Globus pallidus (tissue), 1 donor: ENCODE data around the gene CARNS1.

Source experiments
- DNase-seq: peaks from one replicate; pipeline ENCODE4 v3.0.0-alpha.2; 2015; ENCODE audit warnings: low spot score

Gene CARNS1

DNA sequence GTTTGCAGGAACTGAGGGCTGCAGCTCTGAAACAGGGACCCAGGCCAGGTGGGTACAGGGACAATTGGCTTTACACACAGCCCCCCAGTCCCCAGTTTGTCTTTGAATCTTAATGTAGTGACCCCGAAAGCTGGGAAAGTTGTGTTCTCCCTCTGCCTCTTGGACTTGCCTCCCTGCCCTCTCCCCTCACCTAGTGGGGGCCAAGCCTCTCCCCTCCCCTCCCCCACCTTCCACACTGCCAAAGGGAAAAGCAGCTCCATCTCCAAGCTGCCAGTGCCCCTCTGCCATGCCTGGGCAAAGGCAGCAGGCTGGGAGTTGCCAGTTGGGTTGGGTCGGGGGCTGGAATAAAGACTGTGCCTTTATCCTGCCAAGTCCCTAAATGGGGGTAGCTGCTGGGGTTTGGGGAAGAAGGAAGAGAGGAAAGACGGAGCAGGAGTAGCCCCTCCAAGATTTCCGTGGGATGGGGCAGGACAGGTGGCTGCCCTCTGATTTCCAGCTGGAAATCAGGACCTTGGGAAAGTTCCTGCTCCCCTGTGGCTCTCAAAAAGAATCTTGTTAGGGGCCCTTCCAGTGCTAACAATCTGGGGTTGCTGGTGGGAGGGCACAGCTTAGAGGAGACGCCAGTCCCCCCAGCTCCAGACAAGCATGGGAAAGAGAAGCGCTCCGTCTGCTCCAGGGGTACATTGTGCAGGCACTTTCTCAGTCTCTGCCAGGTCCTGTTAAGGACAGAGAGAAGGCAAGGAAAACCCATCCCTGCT, 39.2 kb upstream of the CARNS1 start:
- DNase-seq = no peak

DNA sequence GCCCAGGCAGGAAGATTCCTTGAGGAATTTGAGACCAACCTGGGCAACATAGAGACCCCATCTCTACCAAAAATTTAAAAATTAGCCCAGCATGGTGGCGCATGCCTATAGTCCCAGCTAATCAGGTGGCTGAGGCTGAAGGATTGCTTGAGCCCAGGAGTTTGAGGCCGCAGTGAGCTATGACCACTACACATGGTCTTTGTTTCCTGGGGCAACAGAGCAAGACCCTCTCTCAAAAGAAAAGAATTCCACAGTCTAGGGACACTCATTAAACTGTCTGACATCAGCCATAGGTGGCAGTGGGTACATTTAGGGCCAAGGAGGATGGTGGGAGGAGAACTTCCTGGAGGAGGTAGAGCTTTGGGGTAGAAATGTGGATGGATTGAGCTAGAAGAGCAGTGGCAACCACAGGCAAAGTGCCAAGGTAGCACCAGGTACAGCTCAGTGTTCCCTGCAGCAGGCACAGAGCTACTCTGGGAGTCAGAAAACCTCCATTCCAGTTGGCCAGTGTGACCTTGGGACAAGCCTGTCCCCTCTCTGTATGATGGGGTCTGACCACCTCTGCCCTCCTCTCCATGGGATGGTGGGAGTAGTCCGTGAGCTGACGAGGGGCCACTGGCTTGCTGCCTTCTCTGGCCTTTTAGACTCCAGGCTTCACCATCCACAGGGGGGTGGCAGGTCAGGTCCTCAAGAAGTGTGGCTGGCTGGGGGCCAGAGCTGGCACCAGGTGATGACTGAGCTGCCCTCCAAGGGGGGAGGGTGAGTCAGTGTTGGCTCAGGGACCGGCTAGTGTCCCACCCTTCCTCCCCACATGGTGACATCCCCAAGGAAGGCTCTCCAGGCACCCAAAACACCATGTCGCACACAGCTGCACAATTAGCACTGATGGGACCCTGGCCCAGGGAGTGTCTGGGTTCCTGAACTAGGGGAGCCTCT, 38.3 kb upstream of the CARNS1 start:
- DNase-seq = no peak

DNA sequence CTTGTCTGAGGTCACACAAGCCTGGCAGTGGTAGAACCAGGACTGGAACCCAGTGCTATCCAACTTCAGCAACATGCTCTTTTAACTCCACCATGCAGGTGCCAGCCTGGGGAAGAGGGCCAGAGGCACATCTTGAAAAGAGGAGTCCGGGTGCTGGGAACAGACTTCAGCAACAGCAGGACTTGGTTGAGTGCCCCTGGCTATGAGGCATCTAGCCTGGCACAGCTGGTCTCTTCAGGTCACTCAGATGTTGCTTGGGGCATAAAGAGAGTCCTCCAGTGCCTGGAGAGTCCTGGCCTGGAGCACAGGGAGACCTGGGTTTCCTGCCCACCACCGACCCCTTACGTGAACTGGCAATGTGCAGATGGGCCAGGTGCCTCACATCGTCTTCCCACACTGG, 36.9 kb upstream of the CARNS1 start:
- DNase-seq = no peak

DNA sequence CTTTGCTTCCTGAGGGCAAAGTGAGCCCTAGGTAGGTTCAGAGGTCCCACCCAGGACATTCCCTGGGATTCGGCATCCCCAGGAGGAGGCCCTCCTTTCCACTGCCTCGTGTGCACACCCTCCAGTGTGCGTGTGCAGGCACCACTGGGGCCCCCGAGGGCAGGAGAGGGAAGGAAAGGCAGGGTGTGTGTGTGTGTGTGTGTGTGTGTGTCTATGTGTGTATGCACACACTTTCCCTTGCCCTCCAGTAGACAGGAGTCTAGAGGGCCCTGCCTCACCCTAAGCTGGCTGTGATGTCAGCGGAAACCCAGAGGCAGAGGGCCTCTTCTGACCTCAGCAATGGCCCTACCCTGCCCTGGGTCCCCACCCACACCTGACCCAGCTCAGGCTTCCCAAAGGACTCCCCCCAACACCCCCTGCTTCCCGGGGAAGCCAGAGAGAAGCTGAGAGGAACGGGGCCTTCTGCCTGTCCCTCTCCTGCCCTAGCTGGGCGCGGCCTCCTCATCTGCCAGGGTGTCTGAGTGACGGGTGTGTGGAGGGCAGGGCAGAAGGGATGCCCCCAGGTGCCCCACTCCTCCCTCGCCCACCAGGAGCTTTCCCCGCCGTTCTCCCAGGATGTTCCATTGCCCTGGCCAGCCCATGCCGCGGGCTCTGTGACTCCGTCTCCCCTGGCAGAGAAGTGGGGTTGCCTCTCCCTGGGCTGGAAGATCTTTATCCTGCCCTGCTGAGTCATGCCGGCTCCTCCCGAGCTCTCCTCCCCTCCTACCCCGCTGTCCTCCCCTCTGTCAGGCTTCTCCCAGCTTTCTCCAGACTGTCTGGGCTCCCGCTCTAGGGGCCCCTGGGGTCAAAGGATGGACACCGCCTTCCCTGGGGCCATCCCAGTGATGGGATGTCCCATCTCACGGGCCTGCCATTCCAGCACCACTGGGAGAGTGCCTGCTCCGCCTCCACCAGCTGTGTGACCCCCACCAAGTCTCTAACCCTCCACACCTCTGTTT, 36.1 kb upstream of the CARNS1 start:
- DNase-seq = no peak

DNA sequence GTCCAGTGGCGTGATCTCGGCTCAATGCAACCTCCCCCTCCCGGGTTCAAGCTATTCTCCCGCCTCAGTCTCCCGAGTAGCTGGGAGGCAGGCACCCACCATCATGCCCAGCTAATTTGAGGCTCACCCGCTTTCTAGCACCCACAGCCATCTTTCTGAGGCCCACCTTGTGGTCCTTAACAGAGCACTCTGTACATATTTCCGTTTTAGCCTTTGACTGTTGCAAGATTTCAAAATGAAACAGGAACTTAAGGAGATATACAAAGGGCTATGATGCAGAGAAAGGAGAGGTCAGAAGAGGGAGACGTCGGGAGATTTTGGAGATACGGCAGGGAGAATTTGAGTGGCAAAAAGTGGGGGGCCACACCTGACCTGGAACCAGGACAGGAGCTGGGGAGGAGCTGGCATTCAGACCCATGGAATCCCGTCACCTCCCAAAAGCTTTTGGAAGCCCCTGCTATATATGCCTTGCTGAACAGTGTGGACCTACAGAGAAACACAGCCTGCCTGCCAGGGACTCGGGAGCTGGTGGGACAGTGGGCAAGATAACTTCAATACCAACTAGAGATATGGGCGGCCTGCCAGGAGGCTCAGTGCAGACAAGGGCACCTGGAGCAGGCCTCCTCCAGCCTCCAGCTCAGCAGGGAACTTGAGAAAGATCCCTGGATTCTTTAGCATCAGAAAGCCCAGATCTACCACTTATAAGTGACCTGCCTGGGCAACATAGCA, 34.1 kb upstream of the CARNS1 start:
- DNase-seq = no peak

DNA sequence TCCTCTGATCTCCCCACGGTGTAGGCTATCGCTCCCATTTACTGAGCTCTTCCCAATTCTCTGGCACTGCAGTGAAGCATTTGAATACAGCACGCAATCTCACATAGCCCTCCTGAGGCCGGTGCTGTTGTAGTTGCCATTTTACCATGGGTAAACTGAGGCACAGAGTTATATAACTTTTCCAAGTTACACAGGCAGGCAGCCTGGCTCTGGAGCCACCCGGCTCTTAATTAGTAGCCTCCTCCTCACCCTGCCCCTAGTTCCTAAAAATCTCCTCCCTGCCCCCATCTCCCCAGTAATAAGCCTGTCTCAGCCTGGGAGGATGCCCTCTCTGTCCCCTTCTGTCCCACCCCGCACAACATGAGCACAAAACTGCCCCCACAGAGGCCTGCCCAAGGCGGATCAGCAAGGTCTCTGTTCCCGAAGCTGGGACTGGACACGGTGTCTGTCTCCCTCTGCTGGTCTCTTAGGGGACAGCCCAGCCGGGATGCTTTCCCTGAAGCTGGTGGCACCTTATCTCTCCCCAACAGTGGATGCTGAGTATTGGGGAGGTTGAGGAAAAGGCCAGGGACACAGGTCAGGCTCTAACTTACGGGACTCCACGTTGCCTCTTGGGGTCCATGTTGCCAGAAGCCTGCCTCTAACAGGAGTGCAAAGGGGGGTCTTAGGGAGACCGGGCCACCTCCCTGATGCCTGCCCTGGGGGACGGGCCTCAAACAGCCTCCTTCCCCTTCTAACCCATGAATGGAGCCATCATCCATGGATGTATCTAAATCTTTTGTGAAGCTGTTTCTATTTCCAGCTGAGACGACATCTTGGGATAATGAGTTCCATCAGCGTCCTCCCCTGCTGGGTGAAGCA, 33.0 kb upstream of the CARNS1 start:
- peak; percentile 74 for DNase-seq

DNA sequence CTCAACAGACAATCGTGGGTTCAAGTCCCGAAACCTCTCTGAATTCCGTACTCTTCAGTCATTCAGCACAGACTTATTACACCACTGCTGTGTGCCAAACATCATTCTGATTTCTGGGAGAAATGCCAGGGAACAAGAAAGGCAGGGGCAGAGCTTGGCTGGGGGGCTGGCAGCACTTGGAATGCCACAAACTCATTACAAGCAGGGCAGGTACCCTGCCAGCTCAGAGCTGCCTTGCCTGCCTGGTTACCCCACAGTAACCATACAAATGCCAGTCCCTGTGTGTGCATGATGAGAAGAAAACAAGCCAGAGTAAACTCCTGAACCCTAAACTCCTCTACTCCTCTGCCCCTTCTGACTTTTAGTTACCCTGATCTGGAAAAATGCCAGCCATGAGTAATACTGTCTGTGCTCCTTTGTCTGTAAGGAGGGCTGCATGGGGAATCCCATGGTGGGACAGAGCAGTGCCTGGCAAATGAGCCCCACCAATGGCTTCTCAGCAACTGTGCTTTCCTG, 30.6 kb upstream of the CARNS1 start:
- peak; percentile 74 for DNase-seq

DNA sequence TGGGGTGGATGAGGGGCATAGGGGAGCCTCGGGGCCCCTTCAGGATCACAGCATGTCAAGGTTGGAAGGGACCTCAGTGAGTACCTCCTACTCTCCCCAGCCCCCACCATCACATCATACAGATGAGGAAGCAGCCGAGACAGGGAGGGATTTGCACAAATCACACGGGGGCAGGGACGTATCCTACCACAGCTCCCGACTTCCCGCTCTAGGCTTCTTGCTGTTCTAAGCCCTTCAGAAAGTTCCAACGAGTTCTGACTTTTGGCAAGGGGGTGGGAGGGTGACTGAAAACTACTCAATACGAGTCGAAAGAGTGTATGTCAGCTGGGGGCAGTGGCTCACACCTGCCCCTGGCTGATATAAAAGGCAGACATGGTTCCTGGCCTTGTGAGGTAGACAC, 28.4 kb upstream of the CARNS1 start:
- no peak for DNase-seq

DNA sequence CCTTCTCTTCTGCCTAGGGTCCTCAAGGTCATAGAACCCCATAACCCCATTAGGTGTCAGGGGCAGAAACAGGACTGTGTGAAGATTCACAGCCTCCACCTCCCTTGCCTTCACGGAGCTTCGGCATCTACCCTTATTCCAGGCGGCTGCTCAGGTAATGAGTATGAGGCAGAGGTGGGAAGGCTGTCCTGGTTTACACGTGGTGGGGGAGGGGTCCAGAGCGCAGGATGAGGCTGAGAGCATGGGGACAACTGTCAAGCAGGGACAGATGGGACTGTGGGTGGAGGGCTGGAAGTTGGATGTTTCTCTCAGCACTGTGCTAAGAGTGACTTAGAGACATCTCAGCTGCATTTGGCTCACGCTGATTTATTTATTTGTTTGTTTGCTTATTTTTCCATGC, 28.0 kb upstream of the CARNS1 start:
- DNase-seq = no peak

DNA sequence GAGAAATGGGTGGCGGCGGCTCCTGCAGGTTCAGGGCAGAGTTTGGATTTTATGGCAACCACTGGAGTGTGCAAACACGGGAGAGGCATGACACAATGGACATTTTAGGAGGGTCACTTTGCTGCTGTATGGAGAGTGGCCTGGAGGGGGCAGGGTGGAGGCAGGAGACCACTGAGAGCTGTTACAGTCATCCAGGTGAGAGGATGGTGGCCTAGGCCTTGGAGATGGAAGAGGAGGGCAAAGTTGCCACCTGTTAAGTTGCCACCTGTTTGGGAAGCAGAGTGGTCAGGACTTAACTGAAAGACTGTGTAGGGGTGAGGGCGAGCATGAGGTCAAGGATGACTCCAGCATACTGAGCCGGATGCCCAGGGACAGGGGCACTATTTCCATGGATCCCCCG, 26.0 kb upstream of the CARNS1 start:
- no peak for DNase-seq

DNA sequence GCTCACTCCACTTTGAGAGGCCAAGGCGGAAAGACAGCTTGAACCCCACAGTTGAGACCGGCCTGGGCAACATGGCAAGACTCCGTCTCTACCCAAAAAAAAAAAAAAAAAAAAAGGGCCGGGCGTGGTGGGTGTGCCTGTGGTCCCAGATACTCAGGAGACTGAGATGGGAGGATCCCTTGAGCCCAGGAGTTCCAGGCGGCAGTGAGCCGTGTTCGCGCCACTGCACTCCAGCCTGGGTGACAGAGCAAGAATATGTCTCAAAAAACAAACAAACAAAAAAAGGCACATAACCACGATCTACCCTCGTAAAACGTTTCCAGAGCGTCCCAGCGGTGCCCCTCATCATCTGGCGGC, 24.6 kb upstream of the CARNS1 start:
- DNase-seq = no peak

DNA sequence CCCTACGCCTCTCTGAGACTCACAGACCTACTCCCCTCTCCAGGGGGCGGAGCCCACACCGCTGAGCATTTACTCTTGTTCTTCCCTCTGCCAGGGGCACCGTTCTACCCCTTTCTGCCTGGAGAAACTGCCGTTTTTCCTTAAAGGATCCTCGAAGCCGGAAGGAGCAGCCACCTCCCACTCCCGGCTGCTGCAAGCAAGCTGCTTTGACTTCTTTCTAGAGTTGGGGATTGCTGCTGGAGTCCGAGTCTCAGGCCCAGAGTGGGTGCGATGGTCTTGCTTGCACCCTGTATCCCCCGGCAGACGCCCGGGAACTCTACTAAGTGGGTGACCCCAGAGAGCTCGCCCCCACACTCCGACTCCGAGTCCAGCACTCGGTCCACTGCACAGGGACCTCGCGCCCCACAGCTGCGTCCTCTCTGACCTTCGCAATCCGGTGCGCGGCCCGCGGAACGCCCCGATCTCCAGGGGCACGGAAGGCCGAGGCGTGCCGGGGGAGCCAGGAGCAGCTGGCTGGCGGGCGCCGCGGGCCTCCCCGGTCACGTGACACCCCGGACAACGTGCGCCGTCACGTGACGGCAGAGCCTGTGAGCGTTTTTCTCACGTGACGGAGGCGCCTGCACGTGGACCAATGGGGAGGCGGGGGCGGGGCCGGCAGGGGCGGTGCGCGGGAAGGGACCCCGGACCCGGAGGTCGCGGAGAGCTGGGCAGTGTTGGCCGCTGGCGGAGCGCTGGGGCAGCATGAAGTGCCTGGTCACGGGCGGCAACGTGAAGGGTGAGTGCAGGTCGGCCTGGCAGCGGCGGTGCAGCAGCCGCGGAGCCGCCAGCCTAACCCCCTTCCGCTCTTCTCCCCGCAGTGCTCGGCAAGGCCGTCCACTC, 23.9 kb upstream of the CARNS1 start, which contains the start of gene RAD9A:
Gene RAD9A, plus strand, starts transcription at position 683 of the 879 bp plus-strand sequence. Its CDS starts 59 bp downstream, at position 742.
- DNase-seq = peak; percentile 92

DNA sequence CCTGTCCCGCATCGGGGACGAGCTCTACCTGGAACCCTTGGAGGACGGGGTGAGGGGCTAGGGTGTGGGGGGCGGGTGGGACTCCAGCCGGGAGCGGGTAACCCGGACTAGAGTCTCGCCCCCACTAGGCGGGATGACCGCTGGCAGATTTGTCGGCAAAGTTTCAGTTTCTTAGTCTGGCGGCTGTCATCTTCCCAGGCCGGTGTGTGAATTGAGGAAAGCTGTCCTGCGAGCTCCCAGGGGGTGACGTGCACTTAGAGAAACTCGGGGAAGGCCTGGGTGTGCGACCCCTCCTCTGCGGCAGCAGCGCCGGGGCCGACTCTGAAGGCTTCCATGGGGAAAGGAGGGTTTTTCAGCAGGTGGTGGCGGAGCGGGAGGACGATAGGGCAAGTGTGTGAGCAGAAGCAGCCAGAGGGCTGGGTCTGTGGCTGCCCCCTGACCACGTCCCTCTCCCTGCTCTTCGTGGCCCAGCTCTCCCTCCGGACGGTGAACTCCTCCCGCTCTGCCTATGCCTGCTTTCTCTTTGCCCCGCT, 23.2 kb upstream of the CARNS1 start:
- DNase-seq = no peak

DNA sequence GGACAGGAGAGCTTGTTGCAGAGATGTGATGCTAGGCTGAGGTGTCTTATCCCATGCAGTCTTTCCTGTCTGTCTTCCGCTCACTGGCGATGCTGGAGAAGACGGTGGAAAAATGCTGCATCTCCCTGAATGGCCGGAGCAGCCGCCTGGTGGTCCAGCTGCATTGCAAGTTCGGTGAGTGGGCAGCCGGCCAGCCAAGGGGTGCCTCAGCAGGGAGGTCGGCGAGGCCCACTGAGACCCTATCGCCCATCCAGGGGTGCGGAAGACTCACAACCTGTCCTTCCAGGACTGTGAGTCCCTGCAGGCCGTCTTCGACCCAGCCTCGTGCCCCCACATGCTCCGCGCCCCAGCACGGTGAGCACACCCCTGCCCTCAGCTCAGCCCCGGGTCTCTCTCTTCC, 22.0 kb upstream of the CARNS1 start:
- no peak for DNase-seq

DNA sequence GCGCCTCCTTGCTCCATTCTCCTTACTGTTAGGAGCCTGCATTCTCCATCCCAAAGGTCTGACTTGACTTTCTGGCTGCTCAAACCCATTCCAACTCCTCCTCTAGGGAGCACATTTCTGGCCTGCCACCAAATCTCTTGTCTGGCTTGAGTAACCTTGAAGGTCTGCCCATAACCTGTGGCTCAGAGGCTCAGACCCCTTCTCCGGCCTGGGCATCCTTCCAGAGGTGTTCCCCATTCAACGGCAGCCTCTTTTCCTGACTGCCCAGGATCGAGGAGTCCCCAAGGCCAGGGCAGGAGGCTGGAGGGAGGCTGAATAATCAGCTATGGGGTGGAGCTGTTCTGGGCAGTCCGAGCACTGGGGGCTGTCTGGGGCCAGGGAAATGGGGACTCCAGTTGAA, 21.5 kb upstream of the CARNS1 start:
- DNase-seq = no peak

DNA sequence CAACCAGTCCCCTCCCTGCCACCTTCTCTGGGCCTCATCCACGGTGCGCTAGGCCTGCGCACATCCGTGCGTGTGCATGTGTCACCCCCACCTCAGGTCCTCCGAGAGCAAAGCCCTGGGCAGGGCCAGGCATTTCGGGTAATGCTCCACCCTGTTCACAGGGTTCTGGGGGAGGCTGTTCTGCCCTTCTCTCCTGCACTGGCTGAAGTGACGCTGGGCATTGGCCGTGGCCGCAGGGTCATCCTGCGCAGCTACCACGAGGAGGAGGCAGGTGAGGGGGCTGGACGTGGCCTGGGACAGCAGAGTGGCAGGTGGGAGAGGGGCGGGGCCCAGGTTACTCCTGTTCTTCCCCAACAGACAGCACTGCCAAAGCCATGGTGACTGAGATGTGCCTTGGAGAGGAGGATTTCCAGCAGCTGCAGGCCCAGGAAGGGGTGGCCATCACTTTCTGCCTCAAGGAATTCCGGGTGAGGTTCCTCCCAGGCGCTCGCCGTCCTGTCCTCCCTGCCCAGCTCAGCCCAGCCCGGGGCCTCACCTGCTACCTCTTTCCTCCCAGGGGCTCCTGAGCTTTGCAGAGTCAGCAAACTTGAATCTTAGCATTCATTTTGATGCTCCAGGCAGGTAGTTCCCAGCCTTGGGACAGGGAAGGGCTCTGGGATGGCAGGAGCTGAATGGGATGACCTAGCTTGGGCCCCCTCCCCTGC, 19.8 kb upstream of the CARNS1 start:
- DNase-seq = no peak

DNA sequence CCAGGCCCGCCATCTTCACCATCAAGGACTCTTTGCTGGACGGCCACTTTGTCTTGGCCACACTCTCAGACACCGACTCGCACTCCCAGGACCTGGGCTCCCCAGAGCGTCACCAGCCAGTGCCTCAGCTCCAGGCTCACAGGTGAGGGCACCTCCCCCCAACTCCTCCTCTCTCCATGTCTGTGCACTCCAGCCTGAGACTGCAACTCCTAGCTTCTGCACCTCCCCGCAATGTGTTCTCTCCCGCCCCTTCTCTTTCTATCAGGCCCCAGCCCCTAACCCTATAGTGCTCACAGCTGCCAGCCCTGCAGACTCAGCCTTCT, 19.3 kb upstream of the CARNS1 start:
- no peak for DNase-seq
